EH (cell line): ENCODE data around the gene SLC16A11.
A peak's percentile ranks its signal among the peaks of the same experiment; 100 is the strongest.
"Not testable (repeated sequence)": the region's sequence is repeated elsewhere in the genome, so short reads cannot be mapped to it uniquely, and the experiment has no call there.

Source experiments
- DNase-seq: peaks from one replicate; pipeline ENCODE4 v3.0.0-alpha.2; 2015; ENCODE audit warnings: low read depth

SLC16A11 gene

GRCh38 chr17:7005716-7006115 lies 38.2 kb downstream of the SLC16A11 start:
- DNase-seq = no peak

GRCh38 chr17:7004398-7005253 lies 39.3 kb downstream of the SLC16A11 start:
- peak; percentile 69 for DNase-seq

- DNase-seq = no peak
Observed at GRCh38 chr17:7003745-7004144, 40.1 kb downstream of the SLC16A11 start.

GRCh38 chr17:7002288-7003047 lies 41.4 kb downstream of the SLC16A11 start:
- DNase-seq = no peak

GRCh38 chr17:7001318-7001961 lies 42.5 kb downstream of the SLC16A11 start:
- peak; percentile 35 for DNase-seq

- DNase-seq = no peak
Observed at GRCh38 chr17:6998855-6999508, 44.9 kb downstream of the SLC16A11 start.

GRCh38 chr17:6997171-6997570 lies 46.7 kb downstream of the SLC16A11 start:
- DNase-seq = no peak

GRCh38 chr17:6996256-6997011 lies 47.5 kb downstream of the SLC16A11 start:
- DNase-seq = no peak

- DNase-seq = no peak
Observed at GRCh38 chr17:6995500-6996255, 48.2 kb downstream of the SLC16A11 start, which contains the start of gene ALOX12. Gene ALOX12 (plus strand): TSS chr17:6996049. CDS start chr17:6996118, 69 bp downstream.

- DNase-seq = peak; percentile 66
Observed at GRCh38 chr17:6994666-6995256, 49.1 kb downstream of the SLC16A11 start.

GRCh38 chr17:6994118-6994598 lies 49.7 kb downstream of the SLC16A11 start:
- DNase-seq = no peak

- DNase-seq = not testable (repeated sequence)
Observed at GRCh38 chr17:6993613-6994056, 50.3 kb downstream of the SLC16A11 start.
